DOHH2 (cell line): ENCODE measurements around the gene MANEAL.

Experiments
- H3F3A ChIP-seq: fragments of 200-600 bp; sonication (generic), shearing (Covaris generic); 2 replicates; pipeline ENCODE4 v1.6.0; 2016; ENCODE audit warnings: antibody characterized with exemption, mild to moderate bottlenecking; ENCODE audit not compliant: control insufficient read depth, insufficient read depth
- H3K27ac ChIP-seq: fragments of 200-600 bp; sonication (generic); 2 replicates; pipeline ENCODE4 v1.5.1; 2014; ENCODE audit warnings: low read depth, mild to moderate bottlenecking, low read length, moderate library complexity
- H3K27me3 ChIP-seq: fragments of 200-600 bp; sonication (generic); 2 replicates; pipeline ENCODE4 v1.6.1; 2014; ENCODE audit warnings: mild to moderate bottlenecking, low read length, mixed read lengths; ENCODE audit not compliant: control insufficient read depth
- H3K36me3 ChIP-seq: fragments of 200-600 bp; sonication (generic); 2 replicates; pipeline ENCODE4 v1.6.1; 2014; ENCODE audit warnings: mild to moderate bottlenecking, low read length, moderate library complexity, mixed read lengths; ENCODE audit not compliant: control insufficient read depth
- H3K4me1 ChIP-seq: fragments of 200-600 bp; sonication (generic); 2 replicates; pipeline ENCODE4 v1.6.1; 2014; ENCODE audit warnings: mild to moderate bottlenecking, low read length, mixed read lengths; ENCODE audit not compliant: control insufficient read depth
- H3K4me2 ChIP-seq: fragments of 200-600 bp; sonication (generic); 2 replicates; pipeline ENCODE4 v1.6.0; 2014; ENCODE audit warnings: mild to moderate bottlenecking, low read length, moderate library complexity
- H3K4me3 ChIP-seq: fragments of 200-600 bp; sonication (generic); 2 replicates; pipeline ENCODE4 v1.5.1; 2014; ENCODE audit warnings: mild to moderate bottlenecking, low read length, mixed read lengths
- H3K79me2 ChIP-seq: fragments of 200-600 bp; sonication (generic); 2 replicates; pipeline ENCODE4 v1.6.1; 2014; ENCODE audit warnings: mild to moderate bottlenecking, low read length, mixed read lengths; ENCODE audit not compliant: control insufficient read depth
- H3K9me2 ChIP-seq: fragments of 200-600 bp; sonication (generic); replicated peaks from 2 replicates; pipeline ENCODE4 v1.6.1; 2014; ENCODE audit warnings: mild to moderate bottlenecking, low read length, mixed read lengths; ENCODE audit not compliant: control insufficient read depth
- H3K9me3 ChIP-seq: fragments of 200-600 bp; sonication (generic); 2 replicates; pipeline ENCODE4 v1.6.1; 2014; ENCODE audit warnings: antibody characterized with exemption, low read length, mixed read lengths; ENCODE audit not compliant: control insufficient read depth, insufficient read depth
- H4K20me1 ChIP-seq: fragments of 200-600 bp; sonication (generic); 2 replicates; pipeline ENCODE4 v1.6.0; 2014; ENCODE audit warnings: low read depth, mild to moderate bottlenecking, antibody characterized with exemption, low read length, moderate library complexity; ENCODE audit not compliant: control insufficient read depth, insufficient read depth
- CTCF ChIP-seq: fragments of 200-600 bp; sonication (generic); IDR thresholded peaks from one replicate; pipeline ENCODE4 v1.5.1; 2014; ENCODE audit warnings: antibody characterized with exemption, mild to moderate bottlenecking, low read depth, low read length; ENCODE audit not compliant: poor library complexity, severe bottlenecking
- EZH2phosphoT487 ChIP-seq: fragments of 200-600 bp; sonication (generic); IDR thresholded peaks from 2 replicates; pipeline ENCODE4 v1.6.1; 2017; ENCODE audit warnings: borderline replicate concordance, mild to moderate bottlenecking, antibody characterized with exemption, low read length, moderate library complexity, mixed read lengths

The MANEAL gene

GRCh38 chr1:37807220-37807554 is 13.5 kb downstream of the MANEAL start:
- Histone ChIP-seq H3K27me3 (no peaks in the 10 kb centered on the region), H3K4me3 (peak overlapping the region; percentile 99), H3K36me3 (peaks cover 71% of the 10 kb centered on the region), H3K9me3 (no peaks in the 10 kb centered on the region), H3K9me2 (no peaks in the 10 kb centered on the region), H3F3A (peaks cover 15% of the 10 kb centered on the region; the same call in 1 of the 2 replicates), H3K79me2 (peaks cover 65% of the 10 kb centered on the region), H3K27ac (peak overlapping the region; percentile 26; the same call in 1 of the 2 replicates), H3K4me2 (peak overlapping the region; percentile 89), H4K20me1 (peaks cover 10% of the 10 kb centered on the region), H3K4me1 (peaks cover 27% of the 10 kb centered on the region)
- TF ChIP-seq EZH2phosphoT487 (no peak), CTCF (no peak)

DNA sequence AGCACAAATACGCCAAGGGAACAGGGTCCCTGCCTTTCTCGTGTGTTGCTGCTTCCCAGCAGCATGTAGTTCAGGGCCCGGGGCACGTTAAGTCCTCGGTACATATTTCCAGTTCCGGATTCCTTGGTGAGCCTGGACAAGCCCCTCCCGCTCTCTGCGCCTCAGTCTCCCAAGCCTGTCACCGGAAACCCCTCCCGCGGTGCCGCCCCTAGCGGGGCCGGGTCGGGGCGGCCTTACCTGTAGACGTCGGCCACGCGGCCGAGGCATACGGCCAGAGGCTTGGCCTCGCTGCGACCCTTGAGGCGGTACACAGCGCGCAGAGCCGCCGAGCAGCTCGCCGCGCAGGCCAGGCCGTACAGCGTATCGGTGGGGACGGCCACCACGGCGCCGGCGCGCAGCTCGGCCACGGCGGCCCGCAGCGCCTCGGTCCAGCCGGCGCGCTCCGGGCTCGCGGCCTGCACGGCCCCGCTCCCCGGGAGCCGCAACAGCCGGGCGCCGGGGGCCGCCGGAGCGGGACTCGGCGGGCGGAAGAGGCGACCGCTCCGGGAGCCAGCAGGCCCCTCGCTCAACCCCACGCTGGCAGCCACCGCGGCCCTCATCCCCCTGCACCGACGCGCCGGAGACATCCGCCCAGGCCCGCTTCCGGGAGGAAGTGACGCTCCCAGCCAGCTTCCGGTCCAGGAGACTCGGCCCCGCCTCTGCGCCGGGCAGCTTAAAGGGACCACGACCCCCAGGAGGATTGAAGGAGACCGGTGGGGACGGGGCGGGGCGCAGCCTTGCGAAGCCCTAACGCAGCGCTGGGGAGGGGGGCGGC is 14.1 kb downstream of the MANEAL start, which contains the start of the genes C1orf122 and YRDC:
TSS of gene C1orf122 (plus strand) at position 236 of the 814 bp plus-strand sequence. CDS start 615 bp downstream, outside the sequence.
TSS of gene YRDC (minus strand) at position 654 of the 814 bp plus-strand sequence. CDS start at position 626, 28 bp downstream.
- H3K27ac ChIP-seq: peak within 1 kb of the TSS; percentile 26; the same call in 1 of the 2 replicates
- H3K4me1 ChIP-seq: peaks cover 27% of the 10 kb centered on the region
- peak within 1 kb of the TSS; percentile 99 for H3K4me3 ChIP-seq
- H3K79me2 ChIP-seq: peaks cover 60% of the 10 kb centered on the region
- H3K9me3 ChIP-seq: no peaks in the 10 kb centered on the region
- H3K27me3 ChIP-seq: no peaks in the 10 kb centered on the region
- H4K20me1 ChIP-seq: peaks cover 10% of the 10 kb centered on the region
- H3F3A ChIP-seq: peaks cover 11% of the 10 kb centered on the region; the same call in 1 of the 2 replicates
- no peaks in the 10 kb centered on the region for H3K9me2 ChIP-seq
- TF ChIP-seq EZH2phosphoT487 (no peak), CTCF (no peak)
- H3K36me3 ChIP-seq: peaks cover 65% of the 10 kb centered on the region
- peak within 1 kb of the TSS; percentile 89 for H3K4me2 ChIP-seq

DNA sequence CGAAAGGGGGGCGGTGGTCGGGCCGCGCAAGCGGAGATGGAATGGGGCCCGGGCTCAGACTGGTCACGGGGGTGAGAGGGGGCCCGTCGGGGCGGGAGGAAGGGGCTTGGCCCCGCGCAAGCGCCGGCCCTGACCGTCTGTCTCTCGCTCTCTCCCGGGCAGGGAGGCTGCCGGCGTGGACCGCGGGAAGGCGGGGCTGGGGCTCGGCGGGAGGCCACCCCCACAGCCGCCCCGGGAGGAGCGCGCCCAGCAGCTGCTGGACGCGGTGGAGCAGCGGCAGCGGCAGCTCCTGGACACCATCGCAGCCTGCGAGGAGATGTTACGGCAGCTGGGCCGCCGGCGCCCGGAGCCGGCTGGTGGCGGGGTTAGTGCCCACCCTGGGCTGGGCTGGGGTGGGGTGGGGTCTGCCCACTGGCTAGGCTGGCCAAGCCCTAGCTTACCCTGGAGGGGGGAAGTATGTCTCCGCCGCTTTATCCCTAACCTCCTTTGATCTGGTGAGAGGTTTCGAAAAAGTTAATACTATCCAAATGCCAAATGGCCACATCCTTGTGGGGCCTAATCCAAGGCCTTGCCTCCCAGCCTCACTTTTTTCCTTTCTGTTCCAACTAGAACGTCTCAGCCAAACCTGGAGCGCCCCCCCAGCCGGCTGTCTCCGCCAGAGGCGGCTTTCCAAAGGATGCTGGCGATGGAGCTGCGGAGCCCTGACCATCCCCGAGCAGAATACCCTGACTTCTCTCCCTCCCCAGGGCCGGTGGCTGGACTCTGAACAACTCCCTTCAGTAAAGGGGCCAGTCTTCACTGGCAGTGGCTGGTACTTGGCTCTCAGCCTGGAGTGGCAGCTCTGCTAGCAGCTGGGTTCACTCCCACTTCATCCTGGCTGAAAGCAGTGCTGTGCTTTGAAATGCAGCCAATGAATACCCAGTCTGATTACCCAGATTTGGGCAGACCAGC is 15.0 kb downstream of the MANEAL start:
- Histone ChIP-seq H3K4me1 (peaks cover 27% of the 10 kb centered on the region), H3K27me3 (no peaks in the 10 kb centered on the region), H3K36me3 (peaks cover 59% of the 10 kb centered on the region), H4K20me1 (peaks cover 10% of the 10 kb centered on the region), H3F3A (peaks cover 3% of the 10 kb centered on the region; the same call in 1 of the 2 replicates), H3K79me2 (peaks cover 57% of the 10 kb centered on the region), H3K4me2 (peak overlapping the region; percentile 89), H3K27ac (no peak overlapping the region), H3K9me2 (no peaks in the 10 kb centered on the region), H3K4me3 (peak overlapping the region; percentile 99), H3K9me3 (no peaks in the 10 kb centered on the region)
- TF ChIP-seq EZH2phosphoT487 (no peak), CTCF (peak; percentile 9)
